ENCODE results near the gene CROCC2. TPM values are rescaled to one million over a fixed set of nuclear protein-coding genes. Genes with fewer than 3 reads are reported as not detected.

CROCC2 gene
- total RNA-seq, 1 donor from 2014 or later = not detected

- H3K36me3 ChIP-seq (ENCODE audit: control insufficient read depth, insufficient read depth, low read length) = no peaks in the 10 kb centered on the region
- peaks cover 25% of the 10 kb centered on the region for H3K27me3 ChIP-seq (ENCODE audit: control insufficient read depth, insufficient read depth, low read length)
- H3K4me3 ChIP-seq (ENCODE audit: low read depth, low read length) = no peak overlapping the region
- no peak for TF ChIP-seq CTCF (IDR thresholded peaks at IDR 0.05; ENCODE audit: insufficient read depth, low read length, poor library complexity, severe bottlenecking)
- DNase-seq (ENCODE audit: low read depth) = no peak
Measured at GRCh38 chr2:240983996-240984498, 77.9 kb downstream of the CROCC2 start.

- Histone ChIP-seq H3K27me3 (ENCODE audit: control insufficient read depth, insufficient read depth, low read length) (peaks cover 25% of the 10 kb centered on the region), H3K4me3 (ENCODE audit: low read depth, low read length) (no peak overlapping the region), H3K36me3 (ENCODE audit: control insufficient read depth, insufficient read depth, low read length) (no peaks in the 10 kb centered on the region)
- no peak for DNase-seq (ENCODE audit: low read depth)
- TF ChIP-seq CTCF (IDR thresholded peaks at IDR 0.05; ENCODE audit: insufficient read depth, low read length, poor library complexity, severe bottlenecking) = no peak
Measured at GRCh38 chr2:240985881-240986786, 80.0 kb downstream of the CROCC2 start.

- no peak for TF ChIP-seq CTCF (IDR thresholded peaks at IDR 0.05; ENCODE audit: insufficient read depth, low read length, poor library complexity, severe bottlenecking)
- Histone ChIP-seq H3K36me3 (ENCODE audit: control insufficient read depth, insufficient read depth, low read length) (no peaks in the 10 kb centered on the region), H3K4me3 (ENCODE audit: low read depth, low read length) (no peak overlapping the region), H3K27me3 (ENCODE audit: control insufficient read depth, insufficient read depth, low read length) (peaks cover 22% of the 10 kb centered on the region)
- DNase-seq (ENCODE audit: low read depth) = no peak
Measured at GRCh38 chr2:240986787-240987411, 80.8 kb downstream of the CROCC2 start.

GRCh38 chr2:240987588-240987987 is 81.5 kb downstream of the CROCC2 start:
- no peaks in the 10 kb centered on the region for H3K36me3 ChIP-seq (ENCODE audit: control insufficient read depth, insufficient read depth, low read length)
- H3K4me3 ChIP-seq (ENCODE audit: low read depth, low read length) = no peak overlapping the region
- DNase-seq (ENCODE audit: low read depth) = no peak
- TF ChIP-seq CTCF (IDR thresholded peaks at IDR 0.05; ENCODE audit: insufficient read depth, low read length, poor library complexity, severe bottlenecking) = no peak
- peaks cover 15% of the 10 kb centered on the region for H3K27me3 ChIP-seq (ENCODE audit: control insufficient read depth, insufficient read depth, low read length)

GRCh38 chr2:240988146-240988545 is 82.0 kb downstream of the CROCC2 start:
- DNase-seq (ENCODE audit: low read depth) = no peak
- Histone ChIP-seq H3K27me3 (ENCODE audit: control insufficient read depth, insufficient read depth, low read length) (peaks cover 10% of the 10 kb centered on the region), H3K36me3 (ENCODE audit: control insufficient read depth, insufficient read depth, low read length) (no peaks in the 10 kb centered on the region), H3K4me3 (ENCODE audit: low read depth, low read length) (no peak overlapping the region)
- no peak for TF ChIP-seq CTCF (IDR thresholded peaks at IDR 0.05; ENCODE audit: insufficient read depth, low read length, poor library complexity, severe bottlenecking)
